Hair follicle dermal papilla cell (primary cell): ENCODE measurements around the gene FITM2. TPM values are rescaled to one million over a fixed set of nuclear protein-coding genes. Genes with fewer than 3 reads are reported as not detected.

Experiments used
- small RNA-seq: library from RNA; depleted of rRNA; stranded (forward); fragments of <200 nt; gene quantifications from one replicate; pipeline ENCODE3, GENCODE V24; 2012
- total RNA-seq: library from RNA; depleted of rRNA; stranded (reverse); fragments of >200 nt; gene quantifications from 2 replicates; pipeline ENCODE4 v1.2.3, GENCODE V29; 2012

The FITM2 gene
- 9.5 and 12.7 TPM in 2 replicates for total RNA-seq

DNA sequence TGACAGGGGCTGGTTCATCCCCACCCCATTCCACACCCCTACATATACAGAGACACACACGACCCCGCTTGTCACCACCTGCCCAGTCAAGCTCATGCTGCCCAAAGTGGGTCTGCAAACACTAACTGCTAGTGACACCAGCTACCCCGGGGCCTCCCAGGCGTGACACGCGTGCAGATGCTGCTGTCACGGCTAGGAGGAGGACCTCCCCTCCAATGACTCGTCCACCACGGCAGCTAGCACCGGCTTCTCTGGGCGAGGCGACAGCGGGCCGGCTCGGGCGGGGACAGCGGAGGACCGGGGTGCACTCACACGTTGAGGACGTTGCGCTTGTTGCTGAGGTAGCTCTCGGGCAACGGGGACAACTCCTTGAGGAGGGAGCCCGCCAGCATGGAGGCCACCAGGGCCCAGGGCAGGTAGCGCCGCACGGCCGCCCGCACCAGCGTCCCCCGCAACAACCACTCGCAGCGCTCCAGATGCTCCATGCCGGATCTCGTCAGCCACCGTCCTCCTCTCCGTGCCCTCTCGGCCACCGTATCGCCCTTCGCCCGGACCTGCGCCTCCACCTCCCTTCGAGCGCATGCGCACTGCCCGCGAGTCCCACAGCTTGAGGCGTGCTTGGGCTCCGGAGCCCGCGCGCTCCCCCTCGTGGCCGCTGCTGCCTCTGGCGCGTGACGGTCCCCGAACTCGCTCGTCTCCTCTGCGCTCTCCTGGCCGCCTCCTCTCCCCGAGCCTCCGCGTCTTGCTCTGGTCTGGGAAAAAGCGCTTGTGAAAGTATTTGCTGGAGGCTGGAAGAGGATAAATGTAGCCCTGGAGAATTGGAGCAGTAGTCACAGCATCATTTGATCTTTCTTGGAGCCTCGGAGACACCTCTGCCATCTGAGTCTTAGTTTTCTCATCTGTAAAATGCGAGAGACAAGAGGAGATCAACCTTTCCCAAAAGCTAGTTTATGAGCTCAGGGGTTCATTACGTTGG is at the start of gene FITM2:
Gene FITM2 (minus strand): TSS at position 539 of the 976 bp plus-strand sequence. CDS start 54 bp downstream, at position 485.

DNA sequence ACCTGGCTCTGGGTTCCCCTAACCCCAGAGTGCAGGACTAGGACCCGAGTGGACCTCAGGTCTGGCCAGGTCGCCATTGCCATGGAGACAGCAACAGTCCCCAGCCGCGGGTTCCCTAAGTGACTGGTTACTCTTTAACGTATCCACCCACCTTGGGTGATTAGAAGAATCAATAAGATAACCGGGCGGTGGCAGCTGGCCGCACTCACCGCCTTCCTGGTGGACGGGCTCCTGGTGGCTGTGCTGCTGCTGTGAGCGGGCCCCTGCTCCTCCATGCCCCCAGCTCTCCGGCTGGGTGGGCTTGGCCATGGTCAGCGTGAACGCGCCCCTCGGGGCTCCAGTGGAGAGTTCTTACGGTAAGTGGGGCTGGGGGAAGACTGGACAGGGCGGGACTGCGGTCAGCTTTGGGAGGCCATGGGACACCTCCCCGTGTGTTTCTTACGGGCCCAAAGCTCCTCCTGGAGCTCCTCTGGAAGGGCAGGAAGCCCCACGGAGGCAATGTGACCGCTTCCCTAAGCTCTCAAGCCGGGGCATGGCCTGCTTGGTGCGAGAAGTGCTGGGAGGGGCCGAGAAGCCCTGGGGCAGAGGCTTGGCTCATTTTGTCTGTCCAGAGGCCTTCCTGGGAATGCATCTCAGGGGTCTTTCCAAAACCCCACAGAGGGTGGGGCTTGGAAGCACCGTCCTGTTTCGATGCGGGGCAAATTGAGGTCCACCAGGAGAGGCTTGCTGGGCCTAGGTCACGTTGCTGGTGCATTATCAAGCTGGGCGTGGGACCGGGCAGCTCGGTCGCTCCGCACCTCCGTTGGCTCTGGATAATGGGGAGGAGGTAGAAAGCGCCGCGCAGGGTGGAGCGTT is 44.7 kb upstream of the FITM2 start, which contains the start of gene HNF4A:
Gene HNF4A (plus strand): TSS at position 202 of the 855 bp plus-strand sequence. CDS start 106 bp downstream, at position 308.

DNA sequence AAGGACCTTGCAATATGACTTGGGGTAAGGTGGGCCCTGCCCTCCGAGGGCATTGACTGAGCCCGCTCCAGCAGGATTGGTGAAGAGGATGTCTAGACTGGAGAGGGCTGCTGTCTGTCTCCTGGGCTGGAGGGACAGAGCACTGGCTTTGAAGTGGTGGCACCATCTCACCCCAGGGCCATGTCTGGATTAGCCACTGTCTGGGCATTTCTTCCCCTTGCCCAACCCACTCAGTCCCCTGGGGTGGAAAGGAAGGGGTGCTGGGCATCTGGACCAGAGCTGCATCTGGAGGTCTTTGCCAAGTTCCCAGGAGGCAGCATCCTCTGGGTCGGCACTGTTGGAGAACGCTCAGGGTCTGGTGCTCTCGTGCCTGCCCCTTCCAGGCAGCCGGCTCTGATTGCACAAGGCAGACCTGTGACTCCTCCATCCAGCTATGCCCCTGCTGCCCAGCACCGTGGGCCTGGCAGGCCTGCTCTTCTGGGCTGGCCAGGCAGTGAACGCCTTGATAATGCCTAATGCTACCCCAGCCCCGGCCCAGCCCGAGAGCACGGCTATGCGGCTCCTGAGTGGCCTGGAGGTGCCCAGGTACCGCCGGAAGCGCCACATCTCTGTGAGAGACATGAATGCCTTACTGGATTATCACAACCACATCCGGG is 25.9 kb upstream of the FITM2 start, which contains the start of gene R3HDML:
Gene R3HDML (plus strand): TSS at position 319 of the 656 bp plus-strand sequence. CDS start 115 bp downstream, at position 434.

Small RNA genes lying within 50 kb of the gene (small RNA-seq; reads per million reads assigned to genes)
- not detected for gene RF00019

Other genes with a start within 250 kb of the FITM2 start
- 21.4 and 37.0 TPM in 2 replicates for gene JPH2, start 124.0 kb downstream of the FITM2 start, total RNA-seq
- gene OSER1, start 100.4 kb downstream of the FITM2 start, total RNA-seq, result 50.3 and 50.8 TPM in 2 replicates
- not detected in 2 replicates for gene GDAP1L1, start 63.9 kb downstream of the FITM2 start, total RNA-seq
- not detected in 2 replicates for gene R3HDML, start 25.8 kb upstream of the FITM2 start, total RNA-seq
- not detected in 2 replicates for gene HNF4A, start 44.5 kb upstream of the FITM2 start, total RNA-seq
- gene TTPAL, start 164.7 kb upstream of the FITM2 start, total RNA-seq, result 21.9 and 22.2 TPM in 2 replicates
- gene SERINC3, start 210.9 kb upstream of the FITM2 start, total RNA-seq, result 123 and 151 TPM in 2 replicates